Activated naive CD4-positive, alpha-beta T cell treated with anti-CD3 and anti-CD28 coated beads, Interleukin-2, amount 50 U/mL, for 16 hours (primary cell): ENCODE results near the gene TIGD6.
"Not testable (repeated sequence)": the region's sequence is repeated elsewhere in the genome, so short reads cannot be mapped to it uniquely, and the experiment has no call there.

Source experiments
- DNase-seq: peaks from one replicate; pipeline ENCODE4 v3.0.0-alpha.2; 2020

TIGD6 gene

DNA sequence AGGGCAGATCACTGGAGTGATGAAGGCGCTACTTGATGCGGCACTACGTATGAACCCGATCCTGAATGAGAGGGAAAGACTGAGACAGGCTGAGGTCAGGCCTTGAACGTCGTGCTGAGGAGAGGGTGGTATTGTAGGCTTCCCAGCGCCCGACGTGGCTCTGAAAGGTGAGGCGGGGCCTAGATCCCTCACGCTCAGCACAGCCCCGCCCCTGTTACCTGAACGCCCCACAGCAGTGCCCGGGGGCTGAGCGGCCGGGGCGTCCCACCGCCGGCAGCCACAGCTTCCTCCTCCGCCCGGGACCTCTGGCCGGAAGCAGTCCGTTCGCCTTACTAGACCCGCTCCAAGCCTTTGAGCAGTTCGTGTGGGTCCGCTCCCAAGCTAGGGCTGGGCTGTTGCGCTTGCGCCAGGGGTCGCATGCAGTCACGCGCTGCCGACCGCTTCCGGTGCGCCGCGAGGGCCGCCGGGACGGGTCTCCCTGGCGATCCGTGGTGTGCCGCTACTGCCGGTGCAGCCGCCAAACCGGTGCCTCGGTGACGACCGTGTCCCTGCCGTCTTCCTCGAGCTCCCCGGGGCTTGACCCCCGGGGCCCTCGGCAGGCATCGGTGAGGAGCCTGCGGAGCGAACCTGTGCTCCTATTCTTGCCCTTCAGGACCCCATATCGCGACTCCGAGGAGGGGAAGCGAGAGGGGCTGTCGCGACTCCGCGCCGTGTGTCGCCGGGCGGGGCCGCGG, at the start of gene TIGD6, which contains the start of gene HMGXB3:
Gene TIGD6 (minus strand): TSS at position 399 of the 734 bp plus-strand sequence. CDS start 4,306 bp downstream, outside the sequence.
Gene HMGXB3 (plus strand): TSS at position 484 of the 734 bp plus-strand sequence. CDS start 4,114 bp downstream, outside the sequence.
- DNase-seq: peak; percentile 91

- DNase-seq: no peak
Observed at GRCh38 chr5:150046031-150046430, 45.6 kb upstream of the TIGD6 start.

DNA sequence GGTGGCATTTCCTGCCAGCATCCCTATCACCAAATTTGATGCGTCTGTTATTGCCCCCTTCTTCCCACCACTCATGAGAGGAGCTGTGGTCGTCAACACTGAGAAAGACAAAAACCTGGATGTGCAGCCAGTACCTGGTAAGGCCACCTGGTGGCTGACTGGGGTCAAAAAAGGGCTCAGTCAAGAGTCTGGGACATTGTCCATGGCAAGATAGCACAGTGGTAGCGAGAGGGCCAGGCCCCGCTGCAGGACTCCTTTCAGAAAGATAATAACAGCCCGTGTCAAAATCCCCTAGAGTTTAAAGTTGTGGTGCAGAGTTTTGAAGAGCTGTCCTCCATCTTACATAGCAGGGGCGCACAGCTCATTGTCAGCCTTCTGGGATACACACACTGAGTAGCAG, 45.1 kb upstream of the TIGD6 start:
- no peak for DNase-seq

GRCh38 chr5:150044712-150045111, 44.3 kb upstream of the TIGD6 start:
- DNase-seq: no peak

- no peak for DNase-seq
Observed at GRCh38 chr5:150044329-150044681, 43.9 kb upstream of the TIGD6 start.

DNA sequence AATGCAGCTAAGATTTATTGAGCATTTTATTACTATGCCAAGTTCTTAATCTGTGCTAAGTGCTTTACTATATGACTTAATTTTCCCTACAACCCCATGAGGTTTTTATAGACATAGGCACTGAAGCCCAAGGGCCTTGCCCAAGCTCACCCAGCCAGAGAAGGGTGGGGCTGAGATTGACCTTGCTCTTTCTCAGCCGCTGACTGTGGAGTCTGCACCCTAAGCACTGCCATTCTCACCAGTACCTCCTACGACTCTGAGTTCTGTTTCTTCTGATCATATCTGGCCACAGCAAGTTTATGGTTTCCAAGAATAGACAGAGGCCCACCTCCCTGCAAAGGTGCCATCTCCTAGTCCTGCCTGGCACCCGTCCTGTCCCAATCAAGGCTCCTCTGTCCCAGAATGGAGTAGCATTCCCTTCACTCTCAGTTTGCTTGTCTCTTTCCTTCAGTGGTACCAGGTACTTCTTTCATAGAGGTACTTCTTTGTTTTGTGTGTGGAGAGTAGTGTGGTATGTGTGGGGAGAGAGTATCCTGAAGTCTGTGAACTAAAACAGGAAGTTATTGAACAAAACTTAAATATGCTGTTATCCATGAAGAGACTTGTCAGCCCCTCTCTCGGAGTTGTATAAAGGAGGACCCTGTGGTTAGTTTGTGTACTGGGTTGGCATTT, 43.3 kb upstream of the TIGD6 start:
- DNase-seq: no peak

- no peak for DNase-seq
Observed at GRCh38 chr5:150042459-150042858, 42.0 kb upstream of the TIGD6 start.

DNA sequence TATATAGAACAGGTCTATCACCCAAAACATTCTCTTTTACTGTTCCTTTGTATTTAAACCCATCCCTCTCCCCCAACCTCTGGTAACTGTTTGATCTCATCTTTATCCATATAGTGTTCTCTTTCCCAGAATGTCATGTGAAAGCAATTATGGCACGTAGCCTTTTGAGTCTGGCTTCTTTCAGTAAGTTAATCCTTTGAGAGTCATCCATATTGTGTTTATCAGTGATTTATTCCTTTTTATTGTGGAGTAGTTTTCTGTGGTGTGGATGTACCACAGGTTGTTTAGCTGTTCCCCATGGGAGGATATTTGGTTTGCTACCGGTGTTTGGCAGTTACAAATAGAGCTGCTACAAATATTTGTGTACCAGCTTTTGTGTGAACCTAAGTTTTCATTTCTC, 38.1 kb upstream of the TIGD6 start:
- DNase-seq: no peak

- DNase-seq: no peak
Observed at GRCh38 chr5:150036513-150036912, 36.1 kb upstream of the TIGD6 start.

GRCh38 chr5:150035139-150035895, 34.9 kb upstream of the TIGD6 start:
- DNase-seq: no peak

- no peak for DNase-seq
Observed at GRCh38 chr5:150034662-150035061, 34.2 kb upstream of the TIGD6 start.

- DNase-seq: no peak
Observed at GRCh38 chr5:150033334-150033733, 32.9 kb upstream of the TIGD6 start.

- not testable (repeated sequence) for DNase-seq
Observed at GRCh38 chr5:150028047-150028446, 27.6 kb upstream of the TIGD6 start.

DNA sequence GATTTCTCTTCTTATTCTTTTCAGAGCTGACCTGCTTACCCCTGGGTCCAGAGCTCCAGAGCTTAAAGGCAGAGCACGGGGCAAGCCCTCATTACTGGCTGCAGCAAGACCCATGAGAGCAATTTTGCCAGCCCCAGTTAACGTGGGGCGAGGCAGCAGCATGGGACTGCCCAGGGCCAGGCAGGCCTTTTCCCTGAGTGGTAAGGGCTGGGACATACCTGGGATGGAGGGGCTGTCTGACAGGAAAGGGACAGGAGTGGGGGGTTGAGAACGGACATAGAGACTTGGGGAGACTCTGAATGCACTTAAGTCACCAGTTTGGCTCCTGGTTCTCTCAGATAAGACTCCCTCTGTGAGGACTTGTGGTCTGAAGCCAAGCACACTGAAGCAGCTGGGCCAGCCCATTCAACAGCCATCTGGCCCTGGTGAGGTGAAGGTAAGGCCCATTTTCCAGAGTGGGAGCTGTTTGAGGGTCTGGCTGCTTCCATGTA, 26.3 kb upstream of the TIGD6 start:
- no peak for DNase-seq

DNA sequence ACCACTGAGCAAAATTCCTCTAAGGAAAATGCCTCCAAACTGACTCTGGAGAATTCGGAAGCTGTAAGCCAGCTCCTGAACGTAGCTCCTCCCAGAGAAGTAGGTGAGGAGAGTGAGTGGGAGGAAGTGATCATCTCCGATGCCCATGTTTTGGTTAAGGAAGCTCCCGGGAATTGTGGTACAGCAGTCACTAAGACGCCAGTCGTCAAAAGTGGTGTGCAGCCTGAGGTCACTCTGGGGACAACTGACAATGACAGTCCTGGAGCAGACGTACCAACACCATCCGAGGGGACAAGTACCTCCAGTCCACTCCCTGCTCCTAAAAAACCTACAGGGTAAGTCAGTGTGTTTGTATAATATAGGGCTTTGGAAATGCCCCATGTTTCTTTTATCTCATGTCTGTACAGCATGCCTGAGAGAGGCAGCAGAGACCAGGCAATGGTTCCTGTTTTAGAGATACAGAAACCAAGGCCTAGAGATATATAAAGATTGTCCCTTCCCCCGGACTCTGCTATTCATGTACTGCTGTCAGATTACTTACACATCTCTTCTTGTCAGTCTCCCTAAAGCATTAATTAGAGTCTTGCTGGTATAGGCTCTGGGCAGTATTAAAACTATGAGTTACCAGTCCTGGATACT, 24.0 kb upstream of the TIGD6 start:
- DNase-seq: no peak

GRCh38 chr5:150023136-150023535, 22.7 kb upstream of the TIGD6 start:
- no peak for DNase-seq

GRCh38 chr5:150022681-150023080, 22.2 kb upstream of the TIGD6 start:
- DNase-seq: no peak

- no peak for DNase-seq
Observed at GRCh38 chr5:150022158-150022531, 21.7 kb upstream of the TIGD6 start.

- DNase-seq: no peak
Observed at GRCh38 chr5:150021491-150022157, 21.2 kb upstream of the TIGD6 start.

DNA sequence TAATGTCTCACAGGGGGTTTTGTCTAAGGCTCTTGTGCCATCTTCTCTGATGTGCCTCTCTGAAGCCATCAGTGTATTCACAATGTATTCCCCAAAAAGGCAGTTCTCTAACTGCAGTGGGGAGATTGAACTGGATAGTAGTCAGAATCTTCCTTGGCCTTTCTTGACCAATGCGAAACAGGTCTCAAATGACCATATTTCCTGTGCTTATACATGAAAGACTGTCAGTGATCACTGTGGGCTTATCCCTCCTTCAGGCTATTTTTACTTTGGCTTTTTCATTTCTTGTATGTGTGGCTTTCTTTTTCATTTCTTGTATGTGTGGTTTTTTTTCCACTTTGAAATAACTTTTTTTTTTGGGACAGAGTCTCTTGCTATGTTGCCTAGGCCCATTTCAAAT, 19.8 kb upstream of the TIGD6 start:
- DNase-seq: no peak

GRCh38 chr5:150017226-150018005, 17.0 kb upstream of the TIGD6 start:
- no peak for DNase-seq

DNA sequence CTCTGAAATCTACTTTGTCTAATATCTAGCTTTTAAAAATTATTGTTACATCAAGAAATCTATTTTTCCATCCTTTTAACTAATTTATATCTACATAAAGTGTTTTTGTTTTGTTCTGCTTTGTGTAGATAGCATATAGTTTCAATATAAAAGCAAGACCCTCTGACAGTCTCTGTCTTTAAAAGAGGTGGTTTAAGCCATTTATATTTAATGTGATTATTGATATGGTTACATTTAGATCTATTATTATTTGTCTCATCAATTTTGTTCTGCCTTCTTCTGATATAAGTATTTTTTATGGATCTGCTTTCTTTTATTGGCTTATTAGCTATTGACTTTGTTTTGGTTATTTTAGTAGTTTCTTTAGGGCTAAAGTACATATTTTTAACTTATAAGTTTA, 16.1 kb upstream of the TIGD6 start:
- no peak for DNase-seq
